ENCODE results near the gene MYZAP. TPM values are rescaled to one million over a fixed set of nuclear protein-coding genes. Genes with fewer than 3 reads are reported as not detected.
A peak's percentile ranks its signal among the peaks of the same experiment; 100 is the strongest.

Gene MYZAP
- total RNA-seq, 1 donor = under 0.01 TPM

DNA sequence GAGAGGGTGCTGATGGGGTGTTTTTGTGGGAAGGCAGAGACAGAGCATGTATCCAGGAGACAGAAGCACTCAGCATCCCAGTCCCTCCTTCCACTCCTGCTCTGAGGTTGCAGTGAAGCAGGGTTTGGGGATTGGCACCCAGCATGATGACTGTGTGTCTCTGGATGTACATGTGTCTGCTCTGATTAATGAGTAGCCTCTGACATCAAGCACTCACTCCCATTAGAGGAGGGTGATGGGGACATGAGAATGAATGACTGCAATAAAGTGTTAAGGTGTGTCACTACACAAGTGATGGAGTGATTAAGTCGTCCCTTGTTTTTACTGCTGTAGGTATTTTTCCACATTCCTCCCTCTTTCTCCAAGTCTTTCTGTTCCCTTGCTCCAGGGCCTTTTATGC is 9.6 kb upstream of the MYZAP start:
- H3K4me3 ChIP-seq (ENCODE audit: insufficient read depth, low read length) = no peak overlapping the region
- no peaks in the 10 kb centered on the region for H3K4me1 ChIP-seq (ENCODE audit: insufficient read depth, low read length)
- H3K27me3 ChIP-seq (ENCODE audit: insufficient read depth, low read length) = peaks cover 20% of the 10 kb centered on the region
- no peaks in the 10 kb centered on the region for H3K79me2 ChIP-seq (ENCODE audit: insufficient read depth, low read length)
- DNase-seq (ENCODE audit: insufficient read length, low spot score, missing footprints) = no peak
- H3K36me3 ChIP-seq (ENCODE audit: insufficient read depth, low read length) = no peaks in the 10 kb centered on the region
- H2AFZ ChIP-seq (ENCODE audit: low read length) = no peak overlapping the region
- TF ChIP-seq, protein P1, sequence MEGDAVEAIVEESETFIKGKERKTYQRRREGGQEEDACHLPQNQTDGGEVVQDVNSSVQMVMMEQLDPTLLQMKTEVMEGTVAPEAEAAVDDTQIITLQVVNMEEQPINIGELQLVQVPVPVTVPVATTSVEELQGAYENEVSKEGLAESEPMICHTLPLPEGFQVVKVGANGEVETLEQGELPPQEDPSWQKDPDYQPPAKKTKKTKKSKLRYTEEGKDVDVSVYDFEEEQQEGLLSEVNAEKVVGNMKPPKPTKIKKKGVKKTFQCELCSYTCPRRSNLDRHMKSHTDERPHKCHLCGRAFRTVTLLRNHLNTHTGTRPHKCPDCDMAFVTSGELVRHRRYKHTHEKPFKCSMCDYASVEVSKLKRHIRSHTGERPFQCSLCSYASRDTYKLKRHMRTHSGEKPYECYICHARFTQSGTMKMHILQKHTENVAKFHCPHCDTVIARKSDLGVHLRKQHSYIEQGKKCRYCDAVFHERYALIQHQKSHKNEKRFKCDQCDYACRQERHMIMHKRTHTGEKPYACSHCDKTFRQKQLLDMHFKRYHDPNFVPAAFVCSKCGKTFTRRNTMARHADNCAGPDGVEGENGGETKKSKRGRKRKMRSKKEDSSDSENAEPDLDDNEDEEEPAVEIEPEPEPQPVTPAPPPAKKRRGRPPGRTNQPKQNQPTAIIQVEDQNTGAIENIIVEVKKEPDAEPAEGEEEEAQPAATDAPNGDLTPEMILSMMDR (IDR thresholded peaks at IDR 0.05; ENCODE audit: extremely low read depth, low read depth, low read length) = no peak
- H3K27ac ChIP-seq (ENCODE audit: low read depth, low read length) = no peak overlapping the region
- peaks cover 4% of the 10 kb centered on the region for H3K9me3 ChIP-seq (ENCODE audit: low read depth, low read length)
- no peak overlapping the region for H3K4me2 ChIP-seq (ENCODE audit: insufficient read depth, low read length)
- no peaks in the 10 kb centered on the region for H4K20me1 ChIP-seq (ENCODE audit: insufficient read depth, low read length)

DNA sequence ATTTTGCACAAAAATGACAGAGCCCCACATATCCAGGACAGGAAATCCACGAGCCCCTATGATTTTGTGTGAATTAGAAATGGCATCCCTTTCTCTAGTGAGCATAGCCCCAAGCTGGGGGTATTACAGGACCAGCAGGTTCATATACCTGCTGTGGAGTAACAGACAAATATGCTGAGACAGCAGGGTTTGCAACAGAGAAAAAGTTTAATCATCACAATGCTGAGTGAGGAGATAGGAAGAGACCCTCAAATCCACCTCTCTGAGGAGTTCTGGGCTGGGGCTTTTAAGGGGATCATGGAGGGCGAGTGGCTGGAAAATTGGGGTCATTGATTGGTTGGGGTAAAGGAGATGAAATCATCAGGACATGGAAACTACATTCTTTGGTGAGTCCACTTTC is 8.4 kb upstream of the MYZAP start:
- H3K9me3 ChIP-seq (ENCODE audit: low read depth, low read length) = peaks cover 4% of the 10 kb centered on the region
- no peaks in the 10 kb centered on the region for H3K36me3 ChIP-seq (ENCODE audit: insufficient read depth, low read length)
- H4K20me1 ChIP-seq (ENCODE audit: insufficient read depth, low read length) = no peaks in the 10 kb centered on the region
- TF ChIP-seq, protein P1 (IDR thresholded peaks at IDR 0.05; ENCODE audit: extremely low read depth, low read depth, low read length) = no peak
- H2AFZ ChIP-seq (ENCODE audit: low read length) = no peak overlapping the region
- no peak overlapping the region for H3K4me3 ChIP-seq (ENCODE audit: insufficient read depth, low read length)
- no peak for DNase-seq (ENCODE audit: insufficient read length, low spot score, missing footprints)
- no peak overlapping the region for H3K27ac ChIP-seq (ENCODE audit: low read depth, low read length)
- no peak overlapping the region for H3K4me2 ChIP-seq (ENCODE audit: insufficient read depth, low read length)
- H3K4me1 ChIP-seq (ENCODE audit: insufficient read depth, low read length) = no peaks in the 10 kb centered on the region
- H3K27me3 ChIP-seq (ENCODE audit: insufficient read depth, low read length) = peaks cover 18% of the 10 kb centered on the region
- H3K79me2 ChIP-seq (ENCODE audit: insufficient read depth, low read length) = no peaks in the 10 kb centered on the region

DNA sequence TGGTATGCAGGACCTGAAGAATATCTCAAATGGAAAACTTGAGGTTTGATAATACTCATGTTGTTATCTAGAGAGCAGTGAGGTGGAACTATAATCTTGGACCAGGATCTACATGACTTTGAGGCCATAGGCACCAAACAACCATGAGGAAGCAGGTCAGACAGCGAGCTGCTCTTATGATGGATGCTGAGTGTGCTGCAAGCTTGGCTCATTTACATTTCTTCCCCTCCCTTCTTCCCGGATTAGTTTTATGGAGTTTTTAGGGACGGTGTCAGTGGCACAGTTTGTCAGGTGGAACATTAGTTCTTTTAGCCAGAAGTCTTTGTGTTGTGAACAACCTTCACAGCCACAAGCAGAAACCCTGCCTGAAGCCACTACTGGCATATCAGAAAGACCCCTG is 8.0 kb upstream of the MYZAP start:
- DNase-seq (ENCODE audit: insufficient read length, low spot score, missing footprints) = no peak
- no peak overlapping the region for H3K4me3 ChIP-seq (ENCODE audit: insufficient read depth, low read length)
- H3K4me2 ChIP-seq (ENCODE audit: insufficient read depth, low read length) = no peak overlapping the region
- TF ChIP-seq, protein P1 (IDR thresholded peaks at IDR 0.05; ENCODE audit: extremely low read depth, low read depth, low read length) = no peak
- no peaks in the 10 kb centered on the region for H4K20me1 ChIP-seq (ENCODE audit: insufficient read depth, low read length)
- H3K4me1 ChIP-seq (ENCODE audit: insufficient read depth, low read length) = no peaks in the 10 kb centered on the region
- H3K9me3 ChIP-seq (ENCODE audit: low read depth, low read length) = peaks cover 4% of the 10 kb centered on the region
- H3K27me3 ChIP-seq (ENCODE audit: insufficient read depth, low read length) = peaks cover 15% of the 10 kb centered on the region
- H3K27ac ChIP-seq (ENCODE audit: low read depth, low read length) = no peak overlapping the region
- no peaks in the 10 kb centered on the region for H3K79me2 ChIP-seq (ENCODE audit: insufficient read depth, low read length)
- no peaks in the 10 kb centered on the region for H3K36me3 ChIP-seq (ENCODE audit: insufficient read depth, low read length)
- H2AFZ ChIP-seq (ENCODE audit: low read length) = no peak overlapping the region

DNA sequence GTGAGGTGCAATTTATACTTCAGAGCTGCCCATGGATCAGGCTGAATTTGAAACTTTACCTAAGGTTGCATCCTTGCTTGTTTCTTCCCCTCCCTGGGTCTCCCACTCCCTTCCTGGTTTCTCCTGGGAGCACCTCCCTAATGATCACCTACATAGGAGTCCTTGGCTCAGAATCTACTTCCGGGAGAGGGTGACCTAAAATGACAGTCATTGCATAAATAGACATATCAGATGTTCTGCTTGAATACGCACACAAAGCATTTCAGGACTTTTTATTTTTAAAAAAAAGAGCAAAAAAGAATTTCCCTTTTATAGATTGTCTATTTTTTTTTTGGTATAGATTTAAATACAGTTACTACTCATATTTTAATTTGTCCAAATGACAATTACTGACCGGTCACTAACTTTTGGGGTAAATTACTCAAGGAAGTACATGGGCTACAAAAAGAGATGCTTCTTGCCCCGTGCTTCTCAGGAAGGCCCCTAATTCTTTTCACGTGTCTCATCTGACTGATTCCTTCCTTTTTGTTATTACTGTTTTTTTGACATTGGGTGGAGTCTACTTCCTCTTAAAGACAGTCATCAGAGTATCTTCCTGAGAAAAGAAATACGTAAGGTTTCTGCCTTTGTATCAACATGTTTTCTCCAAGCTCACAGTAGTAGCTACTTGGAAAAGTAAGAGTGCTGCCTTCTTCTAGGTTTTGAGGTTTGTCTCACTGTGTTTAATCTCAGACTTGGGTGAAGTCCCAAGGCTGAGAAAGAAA is 4.9 kb upstream of the MYZAP start:
- Histone ChIP-seq H4K20me1 (ENCODE audit: insufficient read depth, low read length) (no peaks in the 10 kb centered on the region), H3K27ac (ENCODE audit: low read depth, low read length) (no peak overlapping the region), H3K4me2 (ENCODE audit: insufficient read depth, low read length) (no peak overlapping the region), H3K36me3 (ENCODE audit: insufficient read depth, low read length) (no peaks in the 10 kb centered on the region), H3K4me1 (ENCODE audit: insufficient read depth, low read length) (peaks cover 3% of the 10 kb centered on the region), H3K9me3 (ENCODE audit: low read depth, low read length) (peaks cover 4% of the 10 kb centered on the region), H2AFZ (ENCODE audit: low read length) (no peak overlapping the region), H3K27me3 (ENCODE audit: insufficient read depth, low read length) (peaks cover 28% of the 10 kb centered on the region), H3K4me3 (ENCODE audit: insufficient read depth, low read length) (no peak overlapping the region), H3K79me2 (ENCODE audit: insufficient read depth, low read length) (no peaks in the 10 kb centered on the region)
- TF ChIP-seq, protein P1 (IDR thresholded peaks at IDR 0.05; ENCODE audit: extremely low read depth, low read depth, low read length) = no peak
- peak; percentile 83 for DNase-seq (ENCODE audit: insufficient read length, low spot score, missing footprints)

All from osteoblast (primary cell).